ENCODE data around the gene IDH2. TPM values are rescaled to one million over a fixed set of nuclear protein-coding genes. Genes with fewer than 3 reads are reported as not detected.
A peak's percentile ranks its signal among the peaks of the same experiment; 100 is the strongest.
"Not testable (repeated sequence)": the region's sequence is repeated elsewhere in the genome, so short reads cannot be mapped to it uniquely, and the experiment has no call there.

The IDH2 gene
- total RNA-seq, 1 donor from 2014 or later: 218 TPM

DNA sequence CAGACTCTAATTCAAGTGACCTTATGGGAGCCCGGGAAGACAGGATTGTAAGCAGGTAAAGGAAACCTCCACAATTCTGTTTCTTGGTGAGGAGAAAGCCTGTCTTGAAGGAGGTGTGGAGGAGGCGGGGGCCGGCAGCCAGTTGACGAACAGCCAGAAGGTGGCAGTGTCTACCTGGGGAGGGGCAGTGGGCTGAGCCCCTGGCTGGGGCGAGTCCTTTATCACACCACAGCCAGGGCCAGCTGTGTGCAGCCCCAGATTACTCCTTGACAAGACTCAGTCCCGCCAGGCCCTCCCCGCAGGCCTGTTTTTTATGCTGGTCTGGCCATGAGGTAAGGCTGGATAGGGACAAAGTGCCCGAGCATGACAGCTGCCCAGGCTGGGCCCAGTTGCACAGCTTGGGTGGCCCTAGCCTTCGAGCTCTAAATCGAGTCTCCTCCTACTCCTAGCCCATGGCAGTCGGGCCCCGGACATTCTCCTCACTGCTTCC is 40.9 kb upstream of the IDH2 start:
- H3K27me3 Mint-ChIP-seq (ENCODE audit: low read depth): no peaks in the 10 kb centered on the region
- TF ChIP-seq, protein P1, sequence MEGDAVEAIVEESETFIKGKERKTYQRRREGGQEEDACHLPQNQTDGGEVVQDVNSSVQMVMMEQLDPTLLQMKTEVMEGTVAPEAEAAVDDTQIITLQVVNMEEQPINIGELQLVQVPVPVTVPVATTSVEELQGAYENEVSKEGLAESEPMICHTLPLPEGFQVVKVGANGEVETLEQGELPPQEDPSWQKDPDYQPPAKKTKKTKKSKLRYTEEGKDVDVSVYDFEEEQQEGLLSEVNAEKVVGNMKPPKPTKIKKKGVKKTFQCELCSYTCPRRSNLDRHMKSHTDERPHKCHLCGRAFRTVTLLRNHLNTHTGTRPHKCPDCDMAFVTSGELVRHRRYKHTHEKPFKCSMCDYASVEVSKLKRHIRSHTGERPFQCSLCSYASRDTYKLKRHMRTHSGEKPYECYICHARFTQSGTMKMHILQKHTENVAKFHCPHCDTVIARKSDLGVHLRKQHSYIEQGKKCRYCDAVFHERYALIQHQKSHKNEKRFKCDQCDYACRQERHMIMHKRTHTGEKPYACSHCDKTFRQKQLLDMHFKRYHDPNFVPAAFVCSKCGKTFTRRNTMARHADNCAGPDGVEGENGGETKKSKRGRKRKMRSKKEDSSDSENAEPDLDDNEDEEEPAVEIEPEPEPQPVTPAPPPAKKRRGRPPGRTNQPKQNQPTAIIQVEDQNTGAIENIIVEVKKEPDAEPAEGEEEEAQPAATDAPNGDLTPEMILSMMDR (conservative IDR thresholded peaks at IDR 0.05): peak; percentile 84
- H3K9me3 Mint-ChIP-seq: no peaks in the 10 kb centered on the region

DNA sequence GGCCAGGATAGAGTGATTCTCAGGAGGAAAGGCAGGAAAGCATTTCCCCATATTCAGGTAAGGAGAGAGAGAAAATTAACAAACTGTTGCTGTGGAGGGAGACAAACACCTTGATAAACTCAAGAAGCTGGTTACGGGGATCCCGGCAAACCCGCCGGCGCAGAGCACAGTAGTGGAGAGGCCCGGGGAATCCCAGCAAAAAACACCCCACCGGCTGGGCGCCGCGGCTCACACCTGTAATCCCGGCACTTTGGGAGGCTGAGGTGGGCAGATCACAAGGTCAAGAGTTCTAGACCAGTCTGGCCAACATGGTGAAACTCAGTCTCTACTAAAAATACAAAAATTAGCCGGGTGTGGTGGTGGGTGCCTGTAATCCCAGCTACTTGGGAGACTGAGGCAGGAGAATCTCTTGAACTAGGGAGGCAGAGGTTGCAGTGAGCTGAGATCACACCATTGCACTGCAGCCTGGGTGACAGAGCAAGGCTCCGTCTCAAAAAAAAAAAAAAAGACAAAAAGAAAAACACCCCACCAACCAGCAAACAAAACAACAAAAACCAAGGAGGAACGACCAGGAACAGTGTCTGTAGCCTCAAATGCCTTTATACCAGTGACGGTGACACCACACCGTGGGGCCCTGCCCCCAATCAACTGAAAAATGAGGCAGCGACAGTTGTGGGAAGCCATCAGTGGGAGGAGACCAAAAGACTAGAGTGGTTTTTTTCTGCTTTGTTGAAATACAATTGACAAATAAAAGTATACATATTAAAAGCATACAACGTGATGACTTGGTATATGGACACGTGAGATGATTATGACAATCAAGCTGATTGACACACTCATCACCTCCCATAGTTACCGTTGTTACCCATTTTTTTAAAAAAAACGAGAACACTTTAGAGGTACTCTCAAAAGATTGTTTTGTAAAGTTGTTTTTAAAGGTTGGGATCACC is 40.2 kb upstream of the IDH2 start:
- Mint-ChIP-seq H3K36me3 (ENCODE audit: low read depth) (no peaks in the 10 kb centered on the region), H3K4me3 (no peak overlapping the region), H3K27me3 (ENCODE audit: low read depth) (no peaks in the 10 kb centered on the region), H3K4me1 (peaks cover 14% of the 10 kb centered on the region), H3K9me3 (no peaks in the 10 kb centered on the region), H3K27ac (ENCODE audit: unreplicated experiment) (no peak overlapping the region)
- TF ChIP-seq, protein P1 (conservative IDR thresholded peaks at IDR 0.05): no peak
- no peak for DNase-seq (ENCODE audit: low read depth, low spot score)

More for the DNA sequence above, 40.9 kb upstream of the IDH2 start:
- DNase-seq (ENCODE audit: low read depth, low spot score): peak; percentile 67
- Mint-ChIP-seq H3K4me1 (peaks cover 14% of the 10 kb centered on the region), H3K36me3 (ENCODE audit: low read depth) (no peaks in the 10 kb centered on the region), H3K27ac (ENCODE audit: unreplicated experiment) (no peak overlapping the region), H3K4me3 (no peak overlapping the region)

DNA sequence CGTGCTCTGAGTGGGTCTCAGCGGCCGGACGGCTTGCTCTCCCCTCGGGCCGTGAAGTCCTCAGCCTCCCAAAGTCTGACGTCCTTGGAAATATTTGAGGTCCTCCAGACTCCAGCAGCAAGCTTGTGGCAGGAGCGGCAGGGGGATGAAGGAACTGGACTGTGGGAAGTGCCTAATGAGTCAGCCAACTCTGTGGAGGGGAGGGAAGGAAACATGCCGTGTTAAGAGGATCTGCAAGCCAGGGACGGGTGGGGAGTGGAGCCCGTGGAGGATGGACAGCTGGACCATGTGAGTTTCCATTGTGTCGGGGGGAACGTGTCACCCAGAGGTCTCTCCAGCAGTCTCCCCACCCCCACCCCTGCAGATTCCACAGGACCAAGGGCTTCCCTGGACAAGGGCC is 39.4 kb upstream of the IDH2 start:
- no peaks in the 10 kb centered on the region for H3K27me3 Mint-ChIP-seq (ENCODE audit: low read depth)
- no peaks in the 10 kb centered on the region for H3K36me3 Mint-ChIP-seq (ENCODE audit: low read depth)
- no peak overlapping the region for H3K4me3 Mint-ChIP-seq

DNA sequence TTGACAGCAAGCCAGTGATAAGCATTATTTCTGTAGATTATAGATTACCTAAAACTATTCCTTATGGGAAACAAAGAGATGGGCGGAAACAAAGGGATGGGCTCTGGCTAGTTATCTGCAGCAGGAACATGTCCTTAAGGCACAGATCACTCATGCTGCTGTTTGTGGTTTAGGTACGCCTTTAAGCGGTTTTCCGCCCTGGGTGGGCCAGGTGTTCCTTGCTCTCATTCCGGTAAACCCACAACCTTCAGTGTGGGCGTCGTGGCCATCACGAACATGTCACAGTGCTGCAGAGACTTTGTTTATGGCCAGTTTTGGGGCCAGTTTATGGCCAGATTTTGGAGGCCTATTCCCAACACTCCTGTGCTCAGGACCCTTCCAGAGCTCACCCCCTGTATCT is 37.3 kb upstream of the IDH2 start:
- peaks cover 11% of the 10 kb centered on the region for H3K4me1 Mint-ChIP-seq
- not testable (repeated sequence) for H3K36me3 Mint-ChIP-seq (ENCODE audit: low read depth); H3K27me3 Mint-ChIP-seq (ENCODE audit: low read depth); DNase-seq (ENCODE audit: low read depth, low spot score); H3K4me3 Mint-ChIP-seq; H3K27ac Mint-ChIP-seq (ENCODE audit: unreplicated experiment); H3K9me3 Mint-ChIP-seq

More for the DNA sequence above, 39.4 kb upstream of the IDH2 start:
- Mint-ChIP-seq H3K9me3 (no peaks in the 10 kb centered on the region), H3K27ac (ENCODE audit: unreplicated experiment) (no peak overlapping the region), H3K4me1 (peaks cover 14% of the 10 kb centered on the region)
- TF ChIP-seq, protein P1 (conservative IDR thresholded peaks at IDR 0.05): no peak
- DNase-seq (ENCODE audit: low read depth, low spot score): no peak

DNA sequence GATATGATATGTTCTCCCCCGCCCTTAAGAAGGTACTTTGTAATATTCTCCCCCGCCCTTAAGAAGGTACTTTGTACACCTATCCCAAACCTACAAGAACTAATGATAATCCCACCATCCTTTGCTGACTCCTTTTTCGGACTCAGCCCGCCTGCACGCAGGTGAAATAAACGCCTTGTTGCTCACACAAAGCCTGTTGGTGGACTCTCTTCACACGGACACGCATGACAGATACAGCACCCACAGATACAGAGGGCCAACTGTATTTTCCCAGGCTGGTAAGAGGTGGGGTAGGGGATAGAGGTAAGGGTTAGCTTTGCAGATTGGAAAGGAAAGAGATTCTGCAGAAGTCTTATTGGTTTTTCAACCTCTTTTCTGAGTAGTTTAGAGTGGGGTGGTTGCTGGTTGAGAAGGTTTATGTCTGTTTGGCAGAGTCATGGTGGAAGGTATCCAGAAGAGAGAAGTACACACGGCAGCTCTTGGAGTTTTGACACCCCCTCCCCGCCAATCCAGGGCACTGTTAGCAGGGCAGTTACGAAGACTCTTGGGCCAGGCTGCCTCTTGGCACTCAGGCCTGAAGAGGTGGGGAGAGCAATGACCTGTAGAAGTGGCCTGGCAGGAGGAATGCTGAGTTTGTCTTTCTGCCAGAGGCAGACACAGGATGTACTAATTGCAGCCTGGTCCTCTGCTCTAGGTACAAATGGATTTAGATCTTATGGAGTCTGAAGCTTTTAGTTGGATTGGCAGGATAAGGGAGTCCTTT is 36.0 kb upstream of the IDH2 start:
- Mint-ChIP-seq H3K36me3 (ENCODE audit: low read depth) (no peaks in the 10 kb centered on the region), H3K4me3 (no peak overlapping the region), H3K9me3 (no peaks in the 10 kb centered on the region), H3K27me3 (ENCODE audit: low read depth) (no peaks in the 10 kb centered on the region), H3K4me1 (peaks cover 7% of the 10 kb centered on the region), H3K27ac (ENCODE audit: unreplicated experiment) (no peak overlapping the region)
- TF ChIP-seq, protein P1 (conservative IDR thresholded peaks at IDR 0.05): no peak
- no peak for DNase-seq (ENCODE audit: low read depth, low spot score)
